ENCODE results near the gene MYH1.

DNA sequence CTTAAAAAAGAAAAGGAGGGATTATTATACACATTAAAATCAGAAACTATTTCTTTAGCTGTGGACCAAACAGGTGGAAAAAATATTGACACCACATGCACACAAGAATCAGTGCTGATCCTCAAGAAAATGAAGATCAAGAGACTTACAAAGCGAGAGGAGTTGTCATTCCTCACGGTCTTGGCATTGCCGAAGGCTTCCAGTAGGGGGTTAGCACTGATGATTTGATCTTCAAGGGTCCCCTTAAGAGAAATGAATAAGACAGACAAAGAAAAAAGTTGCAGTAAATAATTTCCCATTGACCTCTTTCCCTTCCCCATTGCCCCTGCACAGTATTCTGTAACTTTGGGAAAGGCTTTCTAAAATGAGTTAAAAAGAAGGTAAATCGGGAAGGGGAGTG is 54.9 kb downstream of the MYH1 start:
- TF ChIP-seq, protein P1, sequence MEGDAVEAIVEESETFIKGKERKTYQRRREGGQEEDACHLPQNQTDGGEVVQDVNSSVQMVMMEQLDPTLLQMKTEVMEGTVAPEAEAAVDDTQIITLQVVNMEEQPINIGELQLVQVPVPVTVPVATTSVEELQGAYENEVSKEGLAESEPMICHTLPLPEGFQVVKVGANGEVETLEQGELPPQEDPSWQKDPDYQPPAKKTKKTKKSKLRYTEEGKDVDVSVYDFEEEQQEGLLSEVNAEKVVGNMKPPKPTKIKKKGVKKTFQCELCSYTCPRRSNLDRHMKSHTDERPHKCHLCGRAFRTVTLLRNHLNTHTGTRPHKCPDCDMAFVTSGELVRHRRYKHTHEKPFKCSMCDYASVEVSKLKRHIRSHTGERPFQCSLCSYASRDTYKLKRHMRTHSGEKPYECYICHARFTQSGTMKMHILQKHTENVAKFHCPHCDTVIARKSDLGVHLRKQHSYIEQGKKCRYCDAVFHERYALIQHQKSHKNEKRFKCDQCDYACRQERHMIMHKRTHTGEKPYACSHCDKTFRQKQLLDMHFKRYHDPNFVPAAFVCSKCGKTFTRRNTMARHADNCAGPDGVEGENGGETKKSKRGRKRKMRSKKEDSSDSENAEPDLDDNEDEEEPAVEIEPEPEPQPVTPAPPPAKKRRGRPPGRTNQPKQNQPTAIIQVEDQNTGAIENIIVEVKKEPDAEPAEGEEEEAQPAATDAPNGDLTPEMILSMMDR (IDR thresholded peaks at IDR 0.05; ENCODE audit: low read depth, low read length, missing input control), result no peak
- TF ChIP-seq GABPA (IDR thresholded peaks at IDR 0.05 in 1 of 2, conservative IDR thresholded peaks at IDR 0.05 in 1 of 2), result no peak
- TF ChIP-seq RXRA (IDR thresholded peaks at IDR 0.05), result no peak
- no peak for TF ChIP-seq RAD21 (IDR thresholded peaks at IDR 0.05)
- TF ChIP-seq, protein P2, sequence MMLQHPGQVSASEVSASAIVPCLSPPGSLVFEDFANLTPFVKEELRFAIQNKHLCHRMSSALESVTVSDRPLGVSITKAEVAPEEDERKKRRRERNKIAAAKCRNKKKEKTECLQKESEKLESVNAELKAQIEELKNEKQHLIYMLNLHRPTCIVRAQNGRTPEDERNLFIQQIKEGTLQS (IDR thresholded peaks at IDR 0.05), result no peak
- TF ChIP-seq YY1 (IDR thresholded peaks at IDR 0.05), result no peak
- no peak for TF ChIP-seq HNF4A (conservative IDR thresholded peaks at IDR 0.05)
- TF ChIP-seq TAF1 (conservative IDR thresholded peaks at IDR 0.05), result no peak
- no peak for TF ChIP-seq SP1 (IDR thresholded peaks at IDR 0.05)
- no peak for TF ChIP-seq FOXA1 (IDR thresholded peaks at IDR 0.05)
- TF ChIP-seq FOXA2 (IDR thresholded peaks at IDR 0.05), result no peak
- no peak for TF ChIP-seq EGR1 (IDR thresholded peaks at IDR 0.05; ENCODE audit: low read depth in 2 of 2)
- TF ChIP-seq JUND (IDR thresholded peaks at IDR 0.05), result no peak

All from liver (tissue), 3 donors.